H9 (cell line): ENCODE measurements around the gene IDE. TPM values are rescaled to one million over a fixed set of nuclear protein-coding genes. Genes with fewer than 3 reads are reported as not detected.

Experiments used
- DNase-seq: peaks from one replicate; pipeline ENCODE4 v3.0.0-alpha.2; 2017
- H2AFZ ChIP-seq: one replicate; pipeline ENCODE4 v1.6.1; 2013; ENCODE audit warnings: mild to moderate bottlenecking, low read length, control low read depth, moderate library complexity
- H2AK5ac ChIP-seq: 2 replicates; pipeline ENCODE4 v1.6.1; 2013; ENCODE audit warnings: low read length, control low read depth, mixed read lengths; ENCODE audit not compliant: insufficient read length
- H2BK120ac ChIP-seq: one replicate; pipeline ENCODE4 v1.6.1; 2013; ENCODE audit warnings: low read depth, mild to moderate bottlenecking, low read length, control low read depth, inconsistent platforms; ENCODE audit not compliant: poor library complexity, severe bottlenecking
- H2BK12ac ChIP-seq: 2 replicates; pipeline ENCODE4 v1.6.1; 2013; ENCODE audit warnings: low read length, control low read depth, mixed read lengths, low read depth; ENCODE audit not compliant: insufficient read length
- H2BK15ac ChIP-seq: 2 replicates; pipeline ENCODE4 v1.6.1; 2013; ENCODE audit warnings: low read depth, low read length, control low read depth
- H2BK20ac ChIP-seq: one replicate; pipeline ENCODE4 v1.6.1; 2013; ENCODE audit warnings: low read depth, mild to moderate bottlenecking, low read length, control low read depth, inconsistent platforms; ENCODE audit not compliant: poor library complexity, severe bottlenecking
- H2BK5ac ChIP-seq: 2 replicates; pipeline ENCODE4 v1.6.1; 2013; ENCODE audit warnings: low read length, control low read depth, mixed read lengths; ENCODE audit not compliant: insufficient read length
- H3K14ac ChIP-seq: 2 replicates; pipeline ENCODE4 v1.6.1; 2013; ENCODE audit warnings: low read length, control low read depth; ENCODE audit not compliant: insufficient read depth
- H3K18ac ChIP-seq: 2 replicates; pipeline ENCODE4 v1.6.1; 2013; ENCODE audit warnings: low read depth, mild to moderate bottlenecking, mixed read lengths, low read length, control low read depth; ENCODE audit not compliant: insufficient read length
- H3K23ac ChIP-seq: 2 replicates; pipeline ENCODE4 v1.6.1; 2013; ENCODE audit warnings: low read length, control low read depth, mixed read lengths, low read depth; ENCODE audit not compliant: insufficient read length
- H3K23me2 ChIP-seq: 2 replicates; pipeline ENCODE4 v1.6.1; 2013; ENCODE audit warnings: low read depth, mild to moderate bottlenecking, mixed read lengths, low read length, control low read depth; ENCODE audit not compliant: insufficient read length, poor library complexity, severe bottlenecking
- H3K27ac ChIP-seq: 2 replicates; pipeline ENCODE4 v1.5.1; 2013; ENCODE audit warnings: low read length, control low read depth, mixed read lengths, low read depth; ENCODE audit not compliant: insufficient read length
- H3K27me3 ChIP-seq: 2 replicates; pipeline ENCODE4 v1.6.1; 2013; ENCODE audit warnings: low read length, control low read depth, inconsistent platforms; ENCODE audit not compliant: insufficient read depth
- H3K4ac ChIP-seq: 2 replicates; pipeline ENCODE4 v1.6.1; 2013; ENCODE audit warnings: low read depth, mild to moderate bottlenecking, control low read depth, inconsistent platforms, low read length, moderate library complexity
- H3K4me1 ChIP-seq: 2 replicates; pipeline ENCODE4 v1.6.1; 2013; ENCODE audit warnings: low read length, control low read depth, inconsistent platforms; ENCODE audit not compliant: insufficient read depth
- H3K4me2 ChIP-seq: 2 replicates; pipeline ENCODE4 v1.6.1; 2013; ENCODE audit warnings: low read length, control low read depth, mixed read lengths; ENCODE audit not compliant: insufficient read length, insufficient read depth
- H3K56ac ChIP-seq: 2 replicates; pipeline ENCODE4 v1.6.1; 2013; ENCODE audit warnings: low read depth, mild to moderate bottlenecking, mixed read lengths, low read length, control low read depth; ENCODE audit not compliant: insufficient read length
- H3K79me1 ChIP-seq: 2 replicates; pipeline ENCODE4 v1.6.1; 2013; ENCODE audit warnings: low read depth, mild to moderate bottlenecking, moderate library complexity, low read length, control low read depth, inconsistent platforms; ENCODE audit not compliant: insufficient read depth, poor library complexity, severe bottlenecking
- H3K79me2 ChIP-seq: 2 replicates; pipeline ENCODE4 v1.6.1; 2013; ENCODE audit warnings: low read length, control low read depth, inconsistent platforms; ENCODE audit not compliant: insufficient read depth
- H3K9ac ChIP-seq: 2 replicates; pipeline ENCODE4 v1.6.1; 2013; ENCODE audit warnings: low read length, control low read depth, mixed read lengths; ENCODE audit not compliant: insufficient read length; ENCODE audit errors: extremely low read depth
- H3K9me3 ChIP-seq: one replicate; pipeline ENCODE4 v1.6.1; 2013; ENCODE audit warnings: low read depth, low read length, inconsistent platforms; ENCODE audit not compliant: control insufficient read depth
- H3T11ph ChIP-seq: one replicate; pipeline ENCODE4 v1.6.1; 2013; ENCODE audit warnings: mild to moderate bottlenecking, low read length, control low read depth, inconsistent platforms
- H4K20me1 ChIP-seq: one replicate; pipeline ENCODE4 v1.6.1; 2013; ENCODE audit not compliant: control insufficient read depth, insufficient read length, insufficient read depth
- H4K5ac ChIP-seq: 2 replicates; pipeline ENCODE4 v1.6.1; 2013; ENCODE audit warnings: low read depth, mild to moderate bottlenecking, mixed read lengths, low read length, control low read depth; ENCODE audit not compliant: insufficient read length
- H4K8ac ChIP-seq: replicated peaks from 2 replicates; pipeline ENCODE4 v1.6.1; 2013; ENCODE audit warnings: low read length, control low read depth, mixed read lengths, low read depth; ENCODE audit not compliant: insufficient read length
- H4K91ac ChIP-seq: 2 replicates; pipeline ENCODE4 v1.6.1; 2013; ENCODE audit warnings: low read depth, mild to moderate bottlenecking, moderate library complexity, mixed read lengths, low read length, control low read depth; ENCODE audit not compliant: insufficient read length
- H3K27ac Mint-ChIP-seq, 3 experiments: 2 replicates in 2 of 3; 3 replicates in 1 of 3; pipeline ENCODE4 v1.8.0; 2020 to 2021; ENCODE audit warnings: mixed read lengths in 3 of 3, mild to moderate bottlenecking in 1 of 3, moderate library complexity in 1 of 3
- H3K27me3 Mint-ChIP-seq: 2 replicates; pipeline ENCODE4 v1.8.0; 2021; ENCODE audit warnings: low read depth, mild to moderate bottlenecking, moderate library complexity, mixed read lengths
- H3K36me3 Mint-ChIP-seq, 3 experiments: 2 replicates in 2 of 3; 3 replicates in 1 of 3; pipeline ENCODE4 v1.8.0; 2020 to 2021; ENCODE audit warnings: low read depth in 3 of 3, mixed read lengths in 3 of 3; ENCODE audit not compliant: insufficient read depth in 1 of 3
- H3K4me1 Mint-ChIP-seq, 2 experiments: 2 replicates each; pipeline ENCODE4 v1.8.0; 2020; ENCODE audit warnings: mixed read lengths in 2 of 2
- H3K4me3 Mint-ChIP-seq, 2 experiments: 2 replicates in 1 of 2; 3 replicates in 1 of 2; pipeline ENCODE4 v1.8.0; 2020 to 2021; ENCODE audit warnings: mild to moderate bottlenecking in 2 of 2, mixed read lengths in 2 of 2, moderate library complexity in 1 of 2
- H3K9me3 Mint-ChIP-seq, 2 experiments: 2 replicates in 1 of 2; 3 replicates in 1 of 2; pipeline ENCODE4 v1.8.0; 2020; ENCODE audit warnings: mild to moderate bottlenecking in 2 of 2, mixed read lengths in 2 of 2, moderate library complexity in 1 of 2
- WGBS: extraction: QIAGEN DNeasy Blood & Tissue Kit; methylation state at CpG from one replicate; pipeline ENCODE4 v1.1.7; 2013; ENCODE audit warnings: missing lambda C conversion rate, low lambda C conversion rate, mixed read lengths; ENCODE audit not compliant: insufficient read length; ENCODE audit errors: extremely low coverage; 5-methylcytosine and 5-hydroxymethylcytosine counted together
- total RNA-seq: library from RNA; stranded (reverse); gene quantifications from 2 replicates; pipeline ENCODE4 v1.2.1, GENCODE V29; 2021
- TF ChIP-seq, protein P1 (sequence below): fragments of 200-600 bp; sonication (generic); conservative IDR thresholded peaks from 3 replicates; pipeline ENCODE4 v1.8.0; 2021; ENCODE audit warnings: antibody characterized with exemption, mild to moderate bottlenecking

Gene IDE
- total RNA-seq, 1 experiment from 2014 or later, result 48.9 TPM

DNA sequence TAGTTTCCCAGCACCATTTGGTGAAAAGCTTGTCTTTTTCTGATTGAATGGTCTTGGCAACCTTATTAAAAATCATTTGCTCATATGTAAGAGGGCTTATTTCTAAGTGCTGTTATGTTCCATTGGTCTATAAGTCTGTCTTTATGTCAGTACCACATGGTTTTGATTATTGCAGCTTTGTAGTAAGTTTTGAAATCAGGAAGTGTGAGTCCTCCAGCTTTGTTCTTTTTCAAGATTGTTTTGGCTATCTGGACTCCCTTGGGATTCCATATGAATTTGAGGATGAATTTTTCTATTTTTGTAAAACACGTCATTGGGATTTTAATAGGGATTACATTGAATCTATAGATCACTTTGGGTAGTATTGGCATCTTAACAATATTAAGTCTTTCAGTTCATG is 24.4 kb upstream of the IDE start:
- TF ChIP-seq, protein P1, sequence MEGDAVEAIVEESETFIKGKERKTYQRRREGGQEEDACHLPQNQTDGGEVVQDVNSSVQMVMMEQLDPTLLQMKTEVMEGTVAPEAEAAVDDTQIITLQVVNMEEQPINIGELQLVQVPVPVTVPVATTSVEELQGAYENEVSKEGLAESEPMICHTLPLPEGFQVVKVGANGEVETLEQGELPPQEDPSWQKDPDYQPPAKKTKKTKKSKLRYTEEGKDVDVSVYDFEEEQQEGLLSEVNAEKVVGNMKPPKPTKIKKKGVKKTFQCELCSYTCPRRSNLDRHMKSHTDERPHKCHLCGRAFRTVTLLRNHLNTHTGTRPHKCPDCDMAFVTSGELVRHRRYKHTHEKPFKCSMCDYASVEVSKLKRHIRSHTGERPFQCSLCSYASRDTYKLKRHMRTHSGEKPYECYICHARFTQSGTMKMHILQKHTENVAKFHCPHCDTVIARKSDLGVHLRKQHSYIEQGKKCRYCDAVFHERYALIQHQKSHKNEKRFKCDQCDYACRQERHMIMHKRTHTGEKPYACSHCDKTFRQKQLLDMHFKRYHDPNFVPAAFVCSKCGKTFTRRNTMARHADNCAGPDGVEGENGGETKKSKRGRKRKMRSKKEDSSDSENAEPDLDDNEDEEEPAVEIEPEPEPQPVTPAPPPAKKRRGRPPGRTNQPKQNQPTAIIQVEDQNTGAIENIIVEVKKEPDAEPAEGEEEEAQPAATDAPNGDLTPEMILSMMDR, result no peak
- H4K8ac ChIP-seq, result no peak overlapping the region
- no peak for DNase-seq
- H4K5ac ChIP-seq, result no peak overlapping the region
- Mint-ChIP-seq H3K9me3 (no peaks in the 10 kb centered on the region), H3K4me1 (peaks cover 37 to 40% of the 10 kb centered on the region in 2 experiments), H3K4me3 (no peak overlapping the region), H3K36me3 (peaks cover 0 to 15% (median 0%) of the 10 kb centered on the region in 3 experiments; a peak in 3 of 7 replicates), H3K27me3 (no peaks in the 10 kb centered on the region), H3K27ac (peak overlapping the region in 1 of 3 experiments; percentile 80; a peak in 1 of 7 replicates)
- H3K27me3 ChIP-seq, result no peaks in the 10 kb centered on the region
- H3K27ac ChIP-seq, result no peak overlapping the region
- H3K14ac ChIP-seq, result no peak overlapping the region
- no peak overlapping the region for H2BK5ac ChIP-seq
- H3K4me1 ChIP-seq, result no peaks in the 10 kb centered on the region
- H3K23ac ChIP-seq, result no peak overlapping the region
- no peaks in the 10 kb centered on the region for H3K9me3 ChIP-seq
- no peak overlapping the region for H2BK15ac ChIP-seq
- H3K56ac ChIP-seq, result no peak overlapping the region
- no peak overlapping the region for H3K4ac ChIP-seq
- no peak overlapping the region for H3K4me2 ChIP-seq
- peaks cover 71% of the 10 kb centered on the region for H3K79me2 ChIP-seq
- no peak overlapping the region for H2AK5ac ChIP-seq
- WGBS, result no CpG with 5 or more reads among the region's 1 CpG
- peaks cover 6% of the 10 kb centered on the region for H3K79me1 ChIP-seq
- H2AFZ ChIP-seq, result no peak overlapping the region
- H2BK20ac ChIP-seq, result no peak overlapping the region
- H2BK12ac ChIP-seq, result no peak overlapping the region
- H3T11ph ChIP-seq, result no peak overlapping the region
- no peak overlapping the region for H3K18ac ChIP-seq
- H2BK120ac ChIP-seq, result no peak overlapping the region
- H3K23me2 ChIP-seq, result no peaks in the 10 kb centered on the region
- no peaks in the 10 kb centered on the region for H4K20me1 ChIP-seq
- H3K9ac ChIP-seq, result no peak overlapping the region
- H4K91ac ChIP-seq, result no peak overlapping the region
